ENCODE data around the gene SYT2.

DNA sequence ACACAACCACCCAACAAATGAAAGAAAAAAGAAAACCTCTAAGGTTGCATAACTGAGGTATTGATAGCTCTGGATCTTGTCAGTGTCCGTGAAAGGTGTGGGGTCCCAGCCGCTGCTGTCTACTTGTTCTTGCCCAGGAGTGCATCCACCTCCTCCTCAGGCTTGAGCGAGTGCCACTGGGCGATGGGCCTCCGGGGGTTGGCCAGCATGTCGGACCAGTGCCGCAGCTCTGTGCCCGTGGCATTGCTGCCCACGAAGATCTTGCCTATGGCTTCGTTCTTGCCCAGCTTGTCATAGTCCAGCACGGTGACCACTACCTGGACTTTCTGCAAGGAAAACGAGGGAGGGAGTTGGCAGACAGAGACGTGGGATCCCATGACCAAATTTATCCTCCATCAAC, 113.6 kb downstream of the SYT2 start:
- TF ChIP-seq, protein P1, sequence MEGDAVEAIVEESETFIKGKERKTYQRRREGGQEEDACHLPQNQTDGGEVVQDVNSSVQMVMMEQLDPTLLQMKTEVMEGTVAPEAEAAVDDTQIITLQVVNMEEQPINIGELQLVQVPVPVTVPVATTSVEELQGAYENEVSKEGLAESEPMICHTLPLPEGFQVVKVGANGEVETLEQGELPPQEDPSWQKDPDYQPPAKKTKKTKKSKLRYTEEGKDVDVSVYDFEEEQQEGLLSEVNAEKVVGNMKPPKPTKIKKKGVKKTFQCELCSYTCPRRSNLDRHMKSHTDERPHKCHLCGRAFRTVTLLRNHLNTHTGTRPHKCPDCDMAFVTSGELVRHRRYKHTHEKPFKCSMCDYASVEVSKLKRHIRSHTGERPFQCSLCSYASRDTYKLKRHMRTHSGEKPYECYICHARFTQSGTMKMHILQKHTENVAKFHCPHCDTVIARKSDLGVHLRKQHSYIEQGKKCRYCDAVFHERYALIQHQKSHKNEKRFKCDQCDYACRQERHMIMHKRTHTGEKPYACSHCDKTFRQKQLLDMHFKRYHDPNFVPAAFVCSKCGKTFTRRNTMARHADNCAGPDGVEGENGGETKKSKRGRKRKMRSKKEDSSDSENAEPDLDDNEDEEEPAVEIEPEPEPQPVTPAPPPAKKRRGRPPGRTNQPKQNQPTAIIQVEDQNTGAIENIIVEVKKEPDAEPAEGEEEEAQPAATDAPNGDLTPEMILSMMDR (IDR thresholded peaks at IDR 0.05 in 8 of 11, conservative IDR thresholded peaks at IDR 0.05 in 3 of 11) = no peak
- no peak for TF ChIP-seq POLR2AphosphoS5 (IDR thresholded peaks at IDR 0.05)
- TF ChIP-seq POLR2A (IDR thresholded peaks at IDR 0.05) = no peak

Measured in spleen (tissue), 7 donors.